ENCODE measurements around the gene GCC1.

The GCC1 gene, protein sequence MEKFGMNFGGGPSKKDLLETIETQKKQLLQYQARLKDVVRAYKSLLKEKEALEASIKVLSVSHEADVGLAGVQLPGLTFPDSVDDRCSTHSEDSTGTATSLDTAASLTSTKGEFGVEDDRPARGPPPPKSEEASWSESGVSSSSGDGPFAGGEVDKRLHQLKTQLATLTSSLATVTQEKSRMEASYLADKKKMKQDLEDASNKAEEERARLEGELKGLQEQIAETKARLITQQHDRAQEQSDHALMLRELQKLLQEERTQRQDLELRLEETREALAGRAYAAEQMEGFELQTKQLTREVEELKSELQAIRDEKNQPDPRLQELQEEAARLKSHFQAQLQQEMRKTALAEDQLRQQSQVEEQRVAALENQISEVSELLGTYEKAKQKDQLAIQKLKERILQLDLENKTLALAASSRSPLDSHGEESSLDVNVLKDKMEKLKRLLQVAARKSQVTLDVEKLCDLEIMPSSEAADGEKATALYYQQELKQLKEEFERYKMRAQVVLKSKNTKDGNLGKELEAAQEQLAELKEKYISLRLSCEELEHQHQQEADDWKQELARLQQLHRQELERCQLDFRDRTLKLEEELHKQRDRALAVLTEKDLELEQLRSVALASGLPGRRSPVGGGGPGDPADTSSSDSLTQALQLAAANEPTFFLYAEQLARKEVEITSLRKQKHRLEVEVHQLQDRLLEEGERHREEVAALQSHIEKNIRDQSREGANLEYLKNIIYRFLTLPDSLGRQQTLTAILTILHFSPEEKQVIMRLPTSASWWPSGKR

DNA sequence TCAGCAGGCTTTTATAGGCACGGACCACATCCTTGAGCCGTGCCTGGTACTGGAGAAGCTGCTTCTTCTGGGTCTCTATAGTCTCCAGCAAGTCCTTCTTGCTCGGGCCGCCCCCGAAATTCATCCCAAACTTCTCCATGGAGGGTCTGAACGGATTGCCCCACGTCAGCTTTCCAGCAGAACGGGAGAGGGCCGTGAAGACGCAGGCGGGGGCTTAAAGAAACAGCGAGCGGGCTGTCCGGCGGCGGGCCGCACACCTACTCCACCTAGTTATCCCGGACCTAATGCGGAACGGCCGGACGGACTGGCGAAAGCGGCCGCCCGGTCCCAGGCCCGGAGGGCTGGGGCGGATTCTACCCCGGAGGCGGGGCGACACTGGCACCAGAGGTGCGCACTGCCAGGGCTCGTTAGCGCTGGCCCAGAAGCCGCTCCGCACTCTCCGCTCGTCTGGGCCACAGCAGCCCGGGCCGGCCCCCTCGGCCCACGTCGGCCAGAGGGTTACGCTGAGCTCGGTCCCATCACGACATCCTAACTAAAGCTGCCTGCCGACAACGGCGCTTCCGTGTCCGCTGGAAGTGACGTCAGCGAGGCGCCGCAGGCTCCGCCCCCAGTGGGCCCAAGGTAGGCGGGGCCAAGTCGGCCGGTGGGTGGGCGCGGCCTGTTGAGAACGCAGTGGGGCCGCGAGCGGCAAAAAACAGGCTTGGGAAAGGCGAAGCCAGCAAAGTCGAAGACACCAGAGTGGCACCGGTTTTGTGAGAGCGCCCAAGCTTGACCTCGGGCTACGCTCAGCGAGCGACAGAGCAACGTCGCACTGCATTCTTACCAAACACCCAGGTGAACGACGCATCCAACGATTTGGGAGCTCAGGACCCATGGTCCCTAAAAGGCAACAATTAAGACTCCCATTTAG is at the start of gene GCC1:
GCC1 (minus strand) TSS at position 553 of the 910 bp plus-strand sequence; CDS start at position 139, 414 bp downstream.
- peak; percentile 52 to 68 for DNase-seq

DNA sequence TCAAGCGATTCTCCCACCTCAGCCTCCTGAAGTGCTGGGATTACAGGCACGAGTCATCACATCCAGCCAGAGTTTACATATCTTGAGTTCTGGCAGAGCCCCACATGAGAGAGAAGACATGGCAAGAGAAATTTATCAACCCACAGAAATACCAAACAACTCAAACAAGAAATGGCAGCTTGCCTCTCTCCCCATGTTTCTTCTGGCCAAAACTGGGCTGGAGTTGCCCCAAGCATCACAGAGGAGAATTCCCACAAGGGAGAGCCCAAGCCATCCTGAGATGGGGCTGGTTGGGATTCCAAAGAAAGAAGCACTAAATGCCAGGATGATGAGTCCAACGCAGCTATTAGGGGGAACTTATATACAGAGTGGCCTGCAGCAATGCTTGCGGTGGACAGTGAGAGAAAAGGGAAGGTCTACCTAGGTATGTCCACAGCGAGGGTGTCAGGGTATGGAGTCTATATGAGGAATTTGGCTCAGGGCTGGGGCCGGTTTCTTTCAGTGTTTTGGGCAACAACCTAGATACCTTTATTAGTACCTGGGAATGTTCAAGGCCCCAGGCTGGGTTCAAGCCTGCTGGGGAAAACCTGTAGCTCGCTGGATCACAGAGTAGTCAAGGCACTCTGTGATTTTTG is 47.0 kb upstream of the GCC1 start:
- no peak for DNase-seq

DNA sequence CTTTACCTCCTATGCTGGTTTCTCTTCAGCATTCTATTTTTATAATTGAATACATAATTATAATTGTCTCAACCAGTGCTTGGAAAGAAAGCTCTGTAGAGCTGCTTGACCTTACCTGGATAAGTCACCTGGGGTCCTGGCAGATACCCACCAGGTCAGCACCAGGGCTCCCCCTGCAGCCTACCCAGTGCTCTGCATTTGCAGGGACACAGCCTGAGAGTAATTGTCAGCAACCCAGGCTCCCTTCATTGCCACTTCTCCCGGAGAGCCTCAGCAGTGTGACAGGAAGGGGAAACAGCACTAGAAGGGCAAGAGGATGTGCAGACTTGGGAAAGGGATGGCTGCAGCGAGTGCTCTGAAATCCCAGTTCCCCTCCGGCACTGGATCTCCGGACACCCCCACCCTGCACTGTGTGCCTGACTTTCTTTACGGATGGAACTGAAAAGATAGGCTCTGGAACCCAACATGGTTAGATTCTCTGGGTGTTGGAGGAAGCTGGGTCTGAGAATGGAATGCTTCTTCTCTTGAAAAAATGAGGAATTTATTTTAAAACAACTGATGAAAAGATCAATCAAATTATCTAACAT is 44.0 kb upstream of the GCC1 start:
- no peak for DNase-seq

DNA sequence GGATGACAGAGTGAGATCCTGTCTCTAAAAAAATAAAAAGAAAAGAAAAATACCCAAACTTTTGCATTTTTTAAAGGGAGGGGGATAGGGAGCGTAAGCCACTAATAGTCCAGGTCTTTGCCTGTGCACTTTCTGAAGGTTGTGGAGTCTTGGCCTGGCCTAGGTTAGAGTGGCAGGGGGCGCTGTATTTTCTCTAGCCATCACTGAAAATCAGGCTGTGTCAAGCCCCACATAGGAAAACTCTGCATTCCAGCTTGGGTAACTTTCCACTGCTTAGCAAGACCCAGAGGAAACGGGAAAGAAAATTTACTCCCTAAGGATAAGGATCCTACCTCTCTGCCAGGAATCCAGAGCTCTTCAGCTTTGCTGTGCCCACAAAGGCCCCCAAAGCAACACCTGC is 43.0 kb upstream of the GCC1 start:
- no peak for DNase-seq

DNA sequence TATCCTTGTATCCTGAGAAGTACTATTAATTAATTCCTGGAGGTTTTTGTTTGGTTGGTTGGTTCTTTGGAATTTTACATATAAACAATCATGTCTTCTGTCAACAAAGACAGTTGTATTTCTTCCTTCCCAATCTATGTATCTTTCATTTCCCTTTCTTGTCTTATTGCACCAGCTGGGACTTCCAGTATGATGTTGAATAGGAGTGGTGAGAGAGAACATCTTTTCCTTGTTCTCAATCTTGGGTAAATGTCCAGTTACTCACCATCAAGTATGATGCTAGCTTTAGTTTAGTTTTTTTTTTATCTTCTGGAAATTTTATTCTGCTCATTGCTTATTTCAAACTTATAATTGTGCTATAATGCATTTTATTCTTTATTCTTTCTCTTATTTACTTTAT is 39.9 kb upstream of the GCC1 start:
- DNase-seq, result no peak

DNA sequence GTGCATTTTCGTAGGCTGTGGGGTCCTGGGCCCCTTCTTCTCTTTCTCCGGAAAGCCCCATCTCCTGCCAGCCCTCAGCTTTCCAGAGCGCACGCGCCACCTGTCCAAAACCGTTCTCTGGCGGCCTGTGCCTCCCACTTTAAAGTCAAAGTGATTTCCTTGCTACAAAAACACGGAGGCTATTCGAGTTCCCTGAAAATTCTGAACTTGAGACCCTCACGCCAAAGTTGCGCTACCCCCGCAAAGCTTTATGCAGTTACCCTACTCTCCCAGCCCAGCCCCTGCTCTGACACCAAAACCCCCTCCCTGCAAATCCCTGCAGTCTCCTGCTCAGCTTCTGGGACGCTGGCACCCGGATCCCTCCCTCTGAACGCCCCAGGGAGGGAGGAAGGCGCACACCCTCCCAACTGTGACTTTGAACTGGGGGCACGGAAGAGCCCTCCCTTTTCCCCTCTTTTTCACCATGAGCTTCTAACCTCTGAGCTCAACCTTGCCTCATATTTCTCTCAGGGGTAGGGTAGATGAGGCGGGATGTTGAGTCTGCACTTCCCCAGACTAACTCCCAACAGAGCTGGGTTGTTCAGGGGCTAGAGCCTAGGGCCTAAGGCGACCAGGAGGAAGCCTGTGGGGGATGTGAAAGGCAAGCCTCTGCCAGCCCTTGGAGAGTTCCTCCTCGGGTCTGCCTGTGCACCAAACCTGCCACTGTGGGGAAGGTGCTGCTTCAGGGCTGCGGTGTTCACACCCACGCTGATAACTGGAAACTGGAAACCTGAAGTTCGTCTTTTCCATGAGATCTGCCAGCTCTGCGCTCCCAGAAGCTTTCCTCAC is 35.2 kb upstream of the GCC1 start:
- DNase-seq, result no peak

DNA sequence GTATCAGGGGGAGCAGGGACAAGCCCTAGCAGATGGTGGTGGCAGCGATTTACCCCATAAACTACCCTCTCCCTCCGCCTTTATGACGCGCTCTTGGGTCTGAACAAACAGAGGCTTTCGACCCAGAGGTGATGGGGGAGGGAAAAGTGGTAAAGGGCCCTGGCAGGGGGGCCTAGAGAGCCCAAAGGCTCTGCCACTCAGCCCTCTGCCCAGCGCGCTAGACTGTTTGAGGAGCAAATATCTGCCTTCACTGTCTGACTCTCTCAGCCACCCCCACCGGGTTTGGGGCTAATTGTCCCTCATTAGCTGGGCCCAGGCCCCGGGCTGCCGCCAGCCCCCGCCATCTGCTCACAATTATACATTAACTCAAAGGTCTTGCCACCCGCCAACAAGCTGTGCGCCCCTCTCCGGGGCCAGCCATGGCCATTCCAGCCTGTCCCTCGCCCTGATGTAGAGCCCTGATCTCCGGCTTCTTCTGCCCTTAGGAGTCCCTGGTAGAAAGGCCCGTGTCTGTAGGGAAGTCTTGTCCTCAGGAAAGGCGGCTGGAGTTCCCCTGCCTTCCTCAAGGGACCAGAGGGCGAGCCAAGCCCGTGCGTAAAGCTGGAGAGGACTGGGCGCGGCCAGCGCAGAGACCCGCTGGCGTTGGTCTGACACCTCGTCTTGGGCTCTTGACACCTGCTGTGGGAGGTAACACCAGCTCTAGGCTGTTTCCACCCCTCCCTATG is 34.4 kb upstream of the GCC1 start:
- no peak for DNase-seq

DNA sequence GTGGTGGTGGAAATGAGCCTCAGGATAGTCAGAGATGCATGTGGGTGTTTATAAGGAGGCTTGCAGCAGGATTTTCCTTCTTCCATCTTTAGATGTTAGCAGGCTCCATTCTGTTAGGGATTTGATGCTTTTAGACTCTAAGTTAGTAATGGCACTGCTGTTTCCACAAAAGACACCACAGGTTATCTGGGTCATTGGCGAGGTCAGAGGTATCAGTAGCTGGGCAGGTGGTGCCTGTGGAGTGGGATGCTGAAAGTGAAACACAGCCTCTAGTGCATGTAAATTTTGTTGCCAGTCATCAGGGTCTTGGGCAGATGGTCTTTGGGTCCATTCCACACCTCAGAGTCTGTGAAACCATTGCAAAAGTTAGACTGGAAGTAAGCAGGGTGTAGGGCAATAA is 33.4 kb upstream of the GCC1 start:
- DNase-seq, result no peak

DNA sequence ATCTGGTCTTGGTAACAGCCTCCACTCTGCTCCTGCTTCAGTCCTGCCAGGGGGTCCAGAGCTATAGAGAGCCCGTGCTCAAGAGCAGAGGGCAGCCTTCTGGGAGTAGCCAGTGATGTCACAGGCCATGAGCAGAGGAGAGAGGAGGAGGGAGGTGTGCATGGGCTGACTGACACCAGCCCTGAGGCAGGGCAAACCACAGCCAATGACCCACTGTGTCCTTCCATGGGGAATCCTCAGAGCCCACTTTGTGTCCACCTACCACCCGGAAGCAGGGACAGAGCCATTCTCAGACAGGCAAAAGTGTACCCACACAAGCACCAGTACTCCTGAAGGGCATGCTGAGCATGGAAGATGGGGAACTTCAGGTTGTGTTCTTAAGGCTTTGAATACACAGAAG is 32.6 kb upstream of the GCC1 start, which contains the start of gene PAX4:
PAX4 (minus strand) TSS at position 101 of the 400 bp plus-strand sequence. CDS start 2,214 bp downstream, outside the sequence.
- no peak for DNase-seq

DNA sequence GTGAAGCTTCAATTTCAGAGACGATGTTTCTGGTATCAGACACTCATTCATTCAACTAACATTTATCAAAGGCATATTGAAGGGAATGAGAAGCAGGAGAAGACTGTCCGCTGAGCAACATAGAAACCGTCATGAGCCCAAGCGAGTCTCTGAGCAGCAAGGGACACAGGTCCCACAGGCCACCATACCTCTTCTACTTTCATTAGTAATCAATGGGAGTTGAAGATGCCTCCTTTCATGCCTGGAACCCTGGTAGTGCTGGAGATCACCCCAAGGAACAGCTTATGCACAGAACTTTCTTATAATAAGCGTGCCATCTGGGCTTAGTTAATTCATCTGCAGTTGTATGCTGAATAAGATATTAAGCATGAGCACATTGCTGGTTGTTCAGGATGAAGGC is 31.3 kb upstream of the GCC1 start:
- DNase-seq, result no peak

DNA sequence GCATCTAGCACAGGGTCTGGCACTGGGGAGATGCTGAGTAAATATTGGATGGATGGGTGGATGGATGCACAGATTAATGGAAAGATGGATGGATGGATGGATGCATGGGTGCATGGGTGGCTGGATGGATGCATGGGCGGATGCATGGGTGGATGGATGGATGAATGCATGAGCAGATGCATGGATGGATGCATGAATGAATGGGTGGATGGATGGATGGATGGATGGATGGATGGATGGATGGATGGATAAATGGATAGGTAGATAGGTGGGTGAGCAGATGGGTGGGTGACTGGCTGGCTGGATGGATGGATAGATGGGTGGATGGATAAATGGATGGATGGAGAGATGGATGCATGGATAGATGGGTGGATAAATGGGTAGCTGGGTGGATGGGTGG is 26.9 kb upstream of the GCC1 start:
- no peak for DNase-seq

DNA sequence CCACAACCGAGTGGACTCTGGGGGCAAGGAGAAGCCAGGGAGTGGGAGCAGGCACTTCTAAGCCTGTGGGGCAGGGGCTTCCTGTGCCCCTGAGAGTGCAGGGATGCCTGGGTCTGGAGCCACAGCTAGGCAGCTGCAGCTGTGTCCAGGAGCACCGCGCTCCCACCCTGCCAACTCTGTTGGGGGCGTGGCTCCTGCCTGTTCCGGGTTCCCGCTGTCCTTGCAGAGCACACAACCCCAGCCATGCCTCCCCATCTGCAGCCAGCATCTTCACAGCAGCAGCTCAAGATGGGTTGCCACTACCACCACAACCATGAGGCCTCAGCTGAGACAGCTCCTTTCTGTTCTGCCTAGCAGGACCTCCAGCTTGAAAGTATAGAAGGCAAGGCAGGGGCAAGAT is 23.9 kb upstream of the GCC1 start:
- DNase-seq, result no peak

DNA sequence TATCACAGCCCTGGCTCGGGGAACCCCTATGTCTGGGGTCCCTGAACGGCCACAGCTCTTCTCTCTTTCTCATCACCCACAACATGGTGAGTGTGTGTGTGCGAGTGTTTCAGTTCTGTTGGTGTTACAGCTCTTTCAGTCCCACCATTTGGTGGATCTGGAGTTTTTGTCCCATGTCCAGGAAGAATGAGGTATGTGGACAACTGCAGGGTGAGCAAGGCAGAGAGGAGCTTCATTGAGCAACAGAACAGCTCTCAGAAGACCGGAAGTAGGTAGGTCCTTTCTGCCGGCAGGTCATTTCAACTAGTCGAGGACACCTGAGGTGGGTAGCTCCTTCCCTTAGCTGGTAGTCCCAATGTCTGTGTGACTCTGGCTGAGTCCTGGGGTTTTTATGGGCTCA is 23.1 kb upstream of the GCC1 start:
- DNase-seq, result no peak

DNA sequence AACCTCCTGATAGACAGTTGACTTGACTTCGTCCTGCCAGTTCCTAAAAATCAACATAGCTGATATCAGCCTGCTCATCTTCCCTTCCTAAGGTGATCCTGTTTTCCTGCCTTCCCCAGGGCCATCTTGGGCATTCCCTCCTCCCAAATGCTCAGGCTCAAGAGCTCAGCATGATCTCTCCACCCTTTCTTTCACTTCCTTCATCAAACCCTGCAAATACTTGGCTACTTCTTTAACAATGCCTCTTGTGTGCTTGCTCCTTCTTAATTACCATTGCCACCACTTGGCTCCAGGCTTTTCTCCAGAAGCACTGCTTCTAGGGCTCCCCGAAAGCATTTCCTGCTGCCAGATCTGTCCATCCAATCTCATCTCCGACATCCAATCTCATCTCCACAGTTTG is 15.5 kb upstream of the GCC1 start:
- no peak for DNase-seq

DNA sequence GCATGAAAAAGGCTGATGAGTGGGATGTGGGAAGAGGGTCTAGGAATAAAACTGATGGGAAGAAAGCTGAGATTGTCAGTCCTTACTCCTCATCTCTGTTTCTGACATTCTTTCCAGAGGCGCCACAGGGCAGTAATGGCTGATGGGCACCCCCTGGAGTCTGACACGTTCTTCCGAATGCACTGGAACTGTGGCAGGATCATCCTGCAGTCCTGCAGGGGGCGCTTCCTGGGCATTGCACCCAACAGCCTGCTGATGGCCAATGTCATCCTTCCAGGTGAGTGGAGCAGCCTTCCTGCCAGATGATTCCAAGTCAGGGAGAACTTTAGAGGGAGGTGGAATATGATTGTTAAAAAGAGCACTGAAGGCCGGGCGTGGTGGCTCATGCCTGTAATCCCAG is 12.9 kb upstream of the GCC1 start:
- DNase-seq, result no peak

DNA sequence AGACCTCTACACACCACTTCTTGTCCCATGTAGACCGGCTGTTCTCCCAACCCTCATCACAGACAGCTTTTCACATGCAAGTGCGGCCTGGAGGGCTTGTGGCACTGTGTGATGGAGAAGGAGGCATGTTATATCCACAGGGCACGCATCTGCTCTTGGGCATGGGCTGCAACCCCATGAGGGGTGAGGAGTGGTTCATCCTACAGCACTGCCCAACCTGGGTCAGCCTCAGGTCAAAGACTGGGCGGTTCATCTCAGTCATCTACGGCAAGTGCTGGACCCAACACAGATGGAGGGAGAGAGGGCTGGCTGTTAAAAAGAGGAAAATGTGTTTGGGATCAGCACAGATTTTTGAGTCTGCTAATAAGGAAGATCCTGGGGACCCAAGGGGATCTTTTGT is 10.3 kb upstream of the GCC1 start:
- no peak for DNase-seq

DNA sequence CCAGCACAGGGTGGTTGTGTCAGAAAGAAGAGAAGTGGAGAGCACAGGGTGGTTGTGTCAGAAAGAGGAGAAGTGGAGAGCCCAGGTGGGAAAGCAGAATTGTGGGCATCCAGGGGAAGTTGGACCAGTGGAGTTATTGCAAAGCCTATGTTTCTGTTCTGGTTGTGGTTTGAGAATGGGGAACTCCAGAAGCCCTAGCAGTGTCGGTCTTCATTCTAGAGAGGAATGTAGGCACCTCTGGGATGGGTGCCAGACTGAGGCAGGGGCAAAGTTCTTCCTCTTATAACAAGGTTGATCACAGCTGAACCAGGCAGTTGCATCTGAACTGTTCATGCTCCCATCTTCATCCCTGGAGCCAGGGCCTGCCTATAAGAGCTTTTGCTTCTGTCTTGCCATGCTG is 9.1 kb upstream of the GCC1 start:
- no peak for DNase-seq

DNA sequence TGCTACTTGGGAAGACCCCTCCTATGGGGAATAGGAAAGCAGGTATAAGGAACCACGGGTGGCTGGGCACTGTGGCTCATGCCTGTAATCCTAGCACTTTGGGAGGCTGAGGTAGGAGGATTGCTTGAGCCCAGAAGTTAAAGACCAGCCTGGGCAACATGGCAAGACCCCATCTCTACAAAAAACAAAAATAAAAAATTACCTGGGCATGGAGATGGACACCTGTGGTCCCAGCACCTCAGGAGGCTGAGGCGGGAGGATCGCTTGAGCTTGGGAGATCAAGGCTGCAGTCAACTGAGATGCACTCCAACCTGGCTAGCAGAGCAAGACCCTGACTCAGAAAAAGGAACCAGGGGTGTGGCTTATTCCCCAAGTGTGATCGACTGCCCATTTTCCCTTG is 7.2 kb upstream of the GCC1 start:
- DNase-seq, result no peak

DNA sequence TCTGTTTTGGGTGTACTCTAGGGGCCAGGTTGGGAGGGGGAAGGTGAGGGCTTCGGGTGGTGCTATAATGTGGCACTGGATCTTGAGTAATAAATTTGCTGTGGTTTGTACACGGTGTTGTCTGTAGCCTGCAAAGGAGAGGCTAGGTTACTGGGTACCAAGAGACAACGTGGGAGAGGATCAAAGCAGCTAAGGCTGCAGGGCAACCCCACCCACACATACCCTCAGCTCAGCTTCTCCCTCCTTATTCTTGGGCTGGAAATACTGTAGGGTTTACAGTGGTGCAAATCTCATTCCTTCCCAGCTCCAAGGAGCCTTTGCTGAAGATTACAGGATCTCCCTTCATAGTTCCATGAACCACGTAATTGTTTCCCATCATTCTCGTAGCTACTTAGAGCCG is 6.2 kb upstream of the GCC1 start:
- DNase-seq, result no peak

DNA sequence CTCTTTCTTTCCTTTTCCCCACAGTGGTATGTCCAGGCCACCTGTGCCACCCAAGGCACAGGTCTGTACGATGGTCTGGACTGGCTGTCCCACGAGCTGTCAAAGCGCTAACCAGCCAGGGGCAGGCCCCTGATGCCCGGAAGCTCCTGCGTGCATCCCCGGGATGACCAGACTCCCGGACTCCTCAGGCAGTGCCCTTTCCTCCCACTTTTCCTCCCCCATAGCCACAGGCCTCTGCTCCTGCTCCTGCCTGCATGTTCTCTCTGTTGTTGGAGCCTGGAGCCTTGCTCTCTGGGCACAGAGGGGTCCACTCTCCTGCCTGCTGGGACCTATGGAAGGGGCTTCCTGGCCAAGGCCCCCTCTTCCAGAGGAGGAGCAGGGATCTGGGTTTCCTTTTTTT is 5.8 kb upstream of the GCC1 start:
- DNase-seq, result no peak

DNA sequence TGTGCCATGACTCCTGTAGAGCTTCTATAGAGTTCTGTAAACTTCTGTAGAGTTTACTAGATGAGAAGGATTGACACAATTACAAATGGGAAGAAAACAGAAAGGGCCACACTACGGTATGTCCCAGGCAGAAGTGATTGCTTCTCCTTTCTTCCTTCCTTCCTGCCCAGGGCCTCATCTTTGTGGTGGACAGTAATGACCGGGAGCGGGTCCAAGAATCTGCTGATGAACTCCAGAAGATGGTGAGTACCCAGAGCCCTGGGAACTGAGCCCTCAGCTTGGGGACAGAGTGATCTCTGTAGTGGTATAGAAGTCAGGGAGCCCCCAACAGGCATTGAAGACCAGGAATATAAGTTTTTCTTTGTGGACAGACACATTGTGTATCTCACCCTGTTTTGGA is 4.5 kb upstream of the GCC1 start:
- no peak for DNase-seq
